ENCODE results near the gene SPAG16. TPM values are rescaled to one million over a fixed set of nuclear protein-coding genes. Genes with fewer than 3 reads are reported as not detected.

Gene SPAG16
- total RNA-seq, 2 experiments from 2014 or later = 8.4 to 8.5 TPM

DNA sequence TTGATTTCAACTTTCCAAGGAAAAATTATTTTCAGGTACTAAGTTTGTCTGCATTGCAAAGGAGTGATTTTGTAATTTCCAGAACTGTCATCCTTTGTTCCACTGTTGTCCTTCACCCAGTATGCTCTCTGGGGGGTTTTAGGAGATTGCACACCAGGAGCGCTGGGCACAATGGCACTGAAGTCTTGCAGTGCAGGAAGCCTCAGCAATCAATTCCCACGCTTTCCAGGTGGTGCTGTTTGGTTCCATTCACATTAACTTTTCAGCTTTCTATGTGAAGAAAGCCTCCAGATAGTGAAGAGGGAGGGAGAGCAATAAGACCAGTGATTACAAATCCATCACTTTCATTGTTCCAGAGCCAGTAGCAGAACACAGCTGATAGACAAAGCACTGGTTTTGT, 782.6 kb downstream of the SPAG16 start:
- POLR2A ChIA-PET = no interaction called here
- Mint-ChIP-seq H3K4me3 (no peak overlapping the region), H3K36me3 (ENCODE audit: low read depth) (no peaks in the 10 kb centered on the region), H3K27me3 (no peaks in the 10 kb centered on the region), H3K9me3 (no peaks in the 10 kb centered on the region), H3K4me1 (no peaks in the 10 kb centered on the region), H3K27ac (no peak overlapping the region)
- DNase-seq = no peak
- CTCF ChIA-PET = no interaction called here

DNA sequence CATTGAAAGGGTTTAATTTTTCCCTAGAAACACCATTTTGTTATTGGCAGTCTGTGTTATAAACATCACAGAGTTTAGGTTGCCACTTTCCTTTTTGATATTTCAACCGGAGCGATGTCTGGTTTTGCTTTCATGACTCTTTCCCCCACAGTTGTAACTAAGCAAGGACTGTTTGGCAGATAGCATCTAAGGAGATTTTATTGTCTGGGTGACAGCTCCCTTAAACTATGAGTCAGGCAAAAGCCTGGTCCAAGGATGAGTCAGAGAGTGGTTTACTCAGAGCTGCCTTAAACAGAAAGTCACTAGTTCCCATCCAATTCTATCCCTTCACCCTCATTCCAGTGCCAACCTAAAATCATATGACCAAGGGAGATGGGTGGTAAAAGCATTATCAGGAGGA, 785.0 kb downstream of the SPAG16 start:
- no peaks in the 10 kb centered on the region for H3K27me3 Mint-ChIP-seq
- H3K9me3 Mint-ChIP-seq = no peaks in the 10 kb centered on the region
- POLR2A ChIA-PET = no interaction called here

DNA sequence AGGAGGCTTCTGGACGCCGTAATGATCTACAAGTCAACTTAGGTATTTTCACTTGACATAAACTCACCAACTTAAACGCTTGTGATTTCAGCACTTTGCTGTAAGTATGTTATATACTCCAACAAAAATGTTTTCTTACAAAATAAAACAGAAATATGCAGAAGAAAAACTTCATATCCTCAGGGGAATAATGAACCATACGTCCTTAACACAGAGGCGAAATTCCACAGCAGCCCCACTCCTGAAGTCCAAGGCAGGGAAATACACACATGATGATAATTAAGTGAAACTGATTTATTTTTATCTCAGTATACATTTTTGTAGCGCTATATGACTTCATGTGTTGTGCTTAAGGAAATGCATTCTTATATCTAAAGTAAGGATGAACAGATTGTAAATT, 791.2 kb downstream of the SPAG16 start:
- H3K4me3 Mint-ChIP-seq = no peak overlapping the region
- H3K27me3 Mint-ChIP-seq = no peaks in the 10 kb centered on the region
- ChIA-PET CTCF (no interaction called here), POLR2A (no interaction called here)
- H3K36me3 Mint-ChIP-seq (ENCODE audit: low read depth) = no peaks in the 10 kb centered on the region
- no peak for DNase-seq
- H3K9me3 Mint-ChIP-seq = no peaks in the 10 kb centered on the region
- H3K27ac Mint-ChIP-seq = no peak overlapping the region
- H3K4me1 Mint-ChIP-seq = no peaks in the 10 kb centered on the region

More for the DNA sequence above, 785.0 kb downstream of the SPAG16 start:
- no peak overlapping the region for H3K4me3 Mint-ChIP-seq
- no peak for DNase-seq
- CTCF ChIA-PET = no interaction called here
- no peaks in the 10 kb centered on the region for H3K36me3 Mint-ChIP-seq (ENCODE audit: low read depth)
- H3K4me1 Mint-ChIP-seq = no peaks in the 10 kb centered on the region
- no peak overlapping the region for H3K27ac Mint-ChIP-seq

DNA sequence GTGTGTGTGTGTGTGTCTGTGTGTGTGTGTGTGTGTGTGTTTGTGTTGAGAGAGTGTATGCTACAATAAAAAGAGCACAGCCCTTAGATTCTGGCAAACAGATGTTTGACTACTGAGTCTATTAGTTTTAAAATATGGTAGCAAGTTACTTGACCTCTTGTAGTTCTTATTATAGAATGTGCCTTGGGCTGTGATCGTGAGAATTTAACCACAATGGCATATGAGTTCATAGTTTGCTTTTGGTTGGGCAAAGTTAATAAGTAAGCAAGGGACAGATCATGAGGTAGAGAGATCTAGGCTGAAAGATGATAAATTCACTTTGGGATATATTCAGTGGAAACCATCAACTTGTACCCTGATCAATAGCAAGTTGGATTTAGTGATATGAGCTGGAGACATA, 792.3 kb downstream of the SPAG16 start:
- H3K36me3 Mint-ChIP-seq (ENCODE audit: low read depth) = no peaks in the 10 kb centered on the region
- H3K4me3 Mint-ChIP-seq = no peak overlapping the region
- H3K4me1 Mint-ChIP-seq = no peaks in the 10 kb centered on the region
- CTCF ChIA-PET = no interaction called here
- POLR2A ChIA-PET = no interaction called here
- DNase-seq = no peak
- no peak overlapping the region for H3K27ac Mint-ChIP-seq
- no peaks in the 10 kb centered on the region for H3K9me3 Mint-ChIP-seq
- H3K27me3 Mint-ChIP-seq = no peaks in the 10 kb centered on the region

DNA sequence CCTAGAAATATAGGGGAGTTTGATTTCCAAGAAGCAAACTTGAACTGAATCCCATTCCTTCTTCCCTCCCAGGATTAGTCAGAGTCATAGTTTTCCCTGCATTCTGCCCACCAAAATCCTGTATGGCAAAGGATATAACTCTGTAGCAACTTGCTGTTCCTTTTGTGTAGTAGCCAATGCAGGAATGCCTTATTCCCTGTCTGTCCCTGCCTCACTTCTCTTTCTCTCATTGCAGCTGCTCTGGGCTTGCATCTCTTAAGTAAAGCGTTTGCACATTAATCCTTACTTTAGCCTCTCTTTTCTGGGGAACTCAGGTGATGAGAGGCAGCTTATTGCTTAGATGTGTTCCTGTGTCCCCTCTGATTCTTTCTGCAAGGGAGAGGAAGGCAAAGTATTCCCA, 793.5 kb downstream of the SPAG16 start:
- no peaks in the 10 kb centered on the region for H3K4me1 Mint-ChIP-seq

DNA sequence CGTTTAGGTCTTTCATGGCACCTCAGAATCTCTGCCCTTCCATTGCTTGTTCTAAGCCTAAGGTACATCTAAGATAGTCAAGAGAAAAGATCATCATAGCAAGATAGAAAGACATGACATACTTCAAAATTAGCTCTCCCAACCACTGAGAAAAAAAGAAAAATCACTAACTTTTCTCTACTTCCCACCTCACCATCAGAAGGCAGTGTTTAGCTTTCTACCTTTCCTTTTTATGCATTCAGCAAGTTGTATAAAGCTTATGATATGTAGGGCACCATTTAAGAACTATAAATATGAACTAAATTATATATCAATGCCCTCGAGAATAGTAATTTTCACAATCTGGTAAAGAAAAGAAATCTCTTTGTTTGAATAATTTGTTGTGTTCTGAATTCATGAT, 794.8 kb downstream of the SPAG16 start:
- Mint-ChIP-seq H3K27ac (no peak overlapping the region), H3K36me3 (ENCODE audit: low read depth) (no peaks in the 10 kb centered on the region), H3K4me1 (no peaks in the 10 kb centered on the region), H3K27me3 (no peaks in the 10 kb centered on the region), H3K9me3 (no peaks in the 10 kb centered on the region), H3K4me3 (no peak overlapping the region)
- ChIA-PET POLR2A (no interaction called here), CTCF (no interaction called here)
- no peak for DNase-seq

More for the DNA sequence above, 793.5 kb downstream of the SPAG16 start:
- ChIA-PET CTCF (no interaction called here), POLR2A (no interaction called here)
- Mint-ChIP-seq H3K9me3 (no peaks in the 10 kb centered on the region), H3K4me3 (no peak overlapping the region), H3K27ac (no peak overlapping the region), H3K36me3 (ENCODE audit: low read depth) (no peaks in the 10 kb centered on the region), H3K27me3 (no peaks in the 10 kb centered on the region)
- no peak for DNase-seq

DNA sequence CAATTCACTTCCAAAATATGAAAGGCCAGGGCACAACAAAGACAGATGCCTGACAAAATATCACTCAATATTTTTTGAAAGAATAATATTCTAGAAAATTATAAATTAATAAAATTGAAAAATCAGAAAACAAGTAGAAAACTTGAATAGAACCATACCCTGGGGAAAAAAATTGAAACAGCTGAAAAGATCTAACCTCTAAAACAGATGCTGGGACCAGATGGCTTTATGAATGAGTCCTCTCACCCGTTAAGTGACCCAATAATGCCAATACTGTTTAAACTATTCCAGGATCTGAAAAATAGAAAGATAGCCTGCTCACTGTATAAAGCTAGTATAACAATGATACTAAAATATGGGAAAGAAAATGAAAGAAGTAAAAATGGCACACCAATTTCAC, 804.3 kb downstream of the SPAG16 start:
- DNase-seq = no peak
- CTCF ChIA-PET = no interaction called here
- H3K36me3 Mint-ChIP-seq (ENCODE audit: low read depth) = no peaks in the 10 kb centered on the region

DNA sequence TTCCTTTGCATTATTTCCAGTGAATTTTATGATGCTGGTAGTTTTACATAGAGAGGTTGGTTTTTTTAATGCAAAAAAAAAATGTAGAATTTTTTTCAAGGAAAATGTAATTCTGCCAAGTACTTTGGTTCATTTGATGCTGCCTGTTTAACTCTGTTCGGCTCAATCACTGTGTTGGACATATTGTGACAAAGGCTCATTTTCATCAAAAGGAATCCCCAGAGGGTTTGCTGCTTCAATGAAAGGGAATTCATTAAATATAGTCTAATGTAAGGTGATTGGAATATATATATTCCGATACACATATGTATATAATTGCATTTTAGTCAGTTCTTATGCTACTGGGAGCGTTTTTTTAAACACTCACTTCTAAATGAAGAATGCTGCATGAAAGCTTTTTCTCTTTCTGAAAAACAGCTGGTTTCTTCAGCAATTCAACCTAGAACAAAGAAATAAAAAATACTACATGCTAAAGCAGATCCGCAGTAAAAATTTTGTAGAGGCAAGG, 812.0 kb downstream of the SPAG16 start:
- H3K27ac Mint-ChIP-seq = no peak overlapping the region
- H3K9me3 Mint-ChIP-seq = no peaks in the 10 kb centered on the region
- no peak overlapping the region for H3K4me3 Mint-ChIP-seq
- H3K36me3 Mint-ChIP-seq (ENCODE audit: low read depth) = no peaks in the 10 kb centered on the region
- CTCF ChIA-PET = no interaction called here
- POLR2A ChIA-PET = no interaction called here
- no peak for DNase-seq
- no peaks in the 10 kb centered on the region for H3K27me3 Mint-ChIP-seq
- no peaks in the 10 kb centered on the region for H3K4me1 Mint-ChIP-seq

More for the DNA sequence above, 804.3 kb downstream of the SPAG16 start:
- no peak overlapping the region for H3K27ac Mint-ChIP-seq
- no peaks in the 10 kb centered on the region for H3K4me1 Mint-ChIP-seq
- H3K9me3 Mint-ChIP-seq = no peaks in the 10 kb centered on the region
- no peaks in the 10 kb centered on the region for H3K27me3 Mint-ChIP-seq
- H3K4me3 Mint-ChIP-seq = no peak overlapping the region
- POLR2A ChIA-PET = no interaction called here

DNA sequence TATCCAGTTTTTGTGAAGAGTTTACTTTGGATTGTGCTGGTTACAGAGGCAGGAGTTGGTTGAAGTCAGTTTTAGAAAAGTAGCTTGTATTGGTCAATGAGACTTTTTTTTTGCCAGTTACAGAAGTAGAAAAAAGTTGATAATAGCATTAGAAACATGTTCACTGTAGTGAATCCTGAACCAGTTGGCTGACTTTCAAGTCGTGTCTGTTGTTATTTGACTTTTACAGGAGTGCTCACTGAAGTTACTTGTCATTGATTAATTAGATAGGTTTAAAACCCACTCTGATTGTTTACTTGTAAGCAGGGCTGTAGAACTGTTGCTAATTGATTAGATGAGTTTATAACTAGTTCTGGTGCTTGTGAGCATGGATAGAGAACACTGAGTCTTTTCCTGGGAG, 814.5 kb downstream of the SPAG16 start:
- H3K36me3 Mint-ChIP-seq (ENCODE audit: low read depth) = no peaks in the 10 kb centered on the region
- POLR2A ChIA-PET = no interaction called here

DNA sequence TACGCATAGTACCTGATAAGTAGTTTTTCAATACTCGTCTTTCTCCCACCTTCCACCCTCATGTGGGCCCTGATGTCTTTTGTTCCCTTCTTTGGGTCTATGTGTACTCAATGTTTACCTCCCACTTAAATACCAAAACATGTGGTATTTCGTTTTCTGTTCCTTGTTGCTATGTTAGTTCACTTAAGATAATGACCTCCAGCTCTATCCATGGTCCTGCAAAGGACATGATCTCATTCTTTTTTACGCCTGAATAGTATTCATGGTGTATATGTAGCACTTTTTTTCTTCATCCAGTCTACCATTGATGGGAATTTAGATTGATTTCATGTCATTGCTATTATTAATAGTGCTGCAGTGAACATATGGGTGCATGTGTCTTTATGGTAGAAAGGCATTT, 816.2 kb downstream of the SPAG16 start:
- DNase-seq = no peak
- Mint-ChIP-seq H3K27me3 (no peaks in the 10 kb centered on the region), H3K27ac (no peak overlapping the region), H3K4me3 (no peak overlapping the region), H3K4me1 (no peaks in the 10 kb centered on the region), H3K36me3 (ENCODE audit: low read depth) (no peaks in the 10 kb centered on the region), H3K9me3 (no peaks in the 10 kb centered on the region)
- ChIA-PET POLR2A (no interaction called here), CTCF (no interaction called here)

More for the DNA sequence above, 814.5 kb downstream of the SPAG16 start:
- Mint-ChIP-seq H3K4me1 (no peaks in the 10 kb centered on the region), H3K4me3 (no peak overlapping the region), H3K9me3 (no peaks in the 10 kb centered on the region), H3K27ac (no peak overlapping the region), H3K27me3 (no peaks in the 10 kb centered on the region)
- no peak for DNase-seq
- CTCF ChIA-PET = interaction anchor here (0.5 kb wide), 1 partner anchor 42 kb away, joined by 3 read pairs; no protein-coding TSS in a partner anchor

DNA sequence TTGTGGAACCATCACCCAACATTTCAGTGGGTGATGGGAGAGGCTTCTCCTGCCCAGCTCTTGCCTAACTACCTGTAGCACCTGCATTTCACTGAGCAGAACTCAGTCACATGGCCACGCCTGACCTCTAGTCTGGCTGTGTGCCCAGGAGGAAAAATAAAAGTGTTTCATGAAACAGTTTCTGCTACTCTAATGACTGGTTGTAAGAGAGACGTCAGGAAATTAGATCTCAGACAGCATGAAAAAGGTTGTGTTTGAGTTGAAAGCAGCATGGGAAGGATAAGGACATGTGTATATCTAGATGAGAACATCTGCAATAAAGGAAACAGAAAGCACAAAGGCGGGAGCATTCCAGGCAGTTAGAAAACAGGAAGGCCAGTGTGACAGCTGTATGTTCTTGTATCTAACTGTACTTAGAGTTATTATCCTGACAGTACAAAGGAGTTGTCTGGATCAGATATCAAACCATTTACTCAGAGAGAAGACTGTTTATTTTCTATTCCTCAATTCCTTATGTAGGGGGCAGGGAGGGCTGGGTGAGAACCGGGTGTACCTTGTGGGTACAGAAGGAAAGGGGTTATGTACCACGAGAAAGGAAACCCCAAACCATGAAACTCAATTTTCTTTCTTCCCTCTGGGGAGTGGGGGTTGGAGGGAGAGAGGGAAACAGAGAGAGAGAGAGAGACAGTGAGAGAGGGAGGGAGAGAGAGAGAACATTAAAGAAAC, 819.2 kb downstream of the SPAG16 start:
- ChIA-PET CTCF (no interaction called here), POLR2A (no interaction called here)
- DNase-seq = no peak
- Mint-ChIP-seq H3K36me3 (ENCODE audit: low read depth) (no peaks in the 10 kb centered on the region), H3K4me1 (no peaks in the 10 kb centered on the region), H3K4me3 (no peak overlapping the region), H3K27me3 (no peaks in the 10 kb centered on the region), H3K9me3 (no peaks in the 10 kb centered on the region), H3K27ac (no peak overlapping the region)

DNA sequence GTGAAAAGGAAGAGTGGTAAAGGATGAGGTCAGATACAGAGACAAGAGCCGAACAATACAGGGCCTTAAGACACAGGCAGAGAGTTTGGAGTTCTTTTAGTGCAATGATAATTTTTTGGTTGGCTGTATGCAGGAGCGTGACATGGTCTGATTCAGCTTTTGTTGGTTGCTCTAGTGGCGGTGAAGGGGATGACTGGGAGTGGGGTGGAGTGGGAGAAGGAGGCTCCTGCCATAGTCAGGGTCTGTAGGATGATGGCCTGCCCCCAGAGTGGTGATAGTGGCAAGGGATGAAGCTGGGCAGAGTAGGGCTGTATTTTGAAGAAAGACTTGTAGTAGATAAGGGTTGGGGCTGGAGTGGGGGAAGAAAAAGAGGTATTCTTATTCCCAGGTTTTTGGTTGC, 820.0 kb downstream of the SPAG16 start:
- DNase-seq = no peak
- Mint-ChIP-seq H3K27me3 (no peaks in the 10 kb centered on the region), H3K4me3 (no peak overlapping the region), H3K36me3 (ENCODE audit: low read depth) (no peaks in the 10 kb centered on the region), H3K9me3 (no peaks in the 10 kb centered on the region), H3K27ac (no peak overlapping the region), H3K4me1 (no peaks in the 10 kb centered on the region)
- ChIA-PET POLR2A (no interaction called here), CTCF (no interaction called here)

DNA sequence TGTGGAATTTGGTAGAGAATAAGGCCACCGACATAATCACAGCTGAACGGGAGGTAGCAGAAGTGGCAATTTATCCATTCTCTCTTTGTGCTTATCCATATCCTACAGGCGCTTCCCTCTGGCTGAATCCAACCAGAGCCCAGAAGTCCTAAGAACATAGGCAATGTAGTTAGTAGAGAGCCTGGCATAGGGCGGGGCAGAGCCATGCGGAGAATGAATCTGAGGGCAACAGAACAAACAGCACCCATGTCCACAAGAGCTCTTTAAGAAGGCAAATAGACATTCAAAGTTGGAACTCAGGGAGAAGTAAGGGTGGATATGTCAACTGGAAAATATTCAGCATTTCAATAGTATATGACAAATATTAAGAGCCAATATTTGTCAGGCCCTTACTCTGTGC, 820.7 kb downstream of the SPAG16 start:
- H3K36me3 Mint-ChIP-seq (ENCODE audit: low read depth) = no peaks in the 10 kb centered on the region
- H3K27me3 Mint-ChIP-seq = no peaks in the 10 kb centered on the region
- no peaks in the 10 kb centered on the region for H3K4me1 Mint-ChIP-seq
- no peak overlapping the region for H3K4me3 Mint-ChIP-seq
- no peak overlapping the region for H3K27ac Mint-ChIP-seq
- no peaks in the 10 kb centered on the region for H3K9me3 Mint-ChIP-seq
- DNase-seq = no peak
- ChIA-PET CTCF (no interaction called here), POLR2A (no interaction called here)

DNA sequence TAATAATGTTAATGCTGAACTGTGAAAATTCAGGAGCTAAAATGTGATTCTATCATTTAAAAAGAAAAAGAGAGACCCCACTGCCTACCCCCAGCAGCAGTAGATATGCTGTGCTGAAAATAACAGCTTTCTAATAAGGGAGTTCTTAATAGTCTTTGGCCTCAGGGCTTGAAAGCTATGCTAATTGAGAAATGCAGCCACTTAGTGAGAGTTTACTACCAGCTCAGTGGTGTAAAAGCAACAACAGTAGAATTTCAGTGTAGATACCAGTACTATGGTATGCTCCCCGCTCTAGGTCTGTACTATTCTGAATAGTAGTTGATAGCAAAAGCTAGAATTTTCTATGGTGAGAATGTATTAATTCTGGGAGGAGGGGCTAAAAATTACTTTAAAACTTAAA, 823.5 kb downstream of the SPAG16 start:
- ChIA-PET POLR2A (no interaction called here), CTCF (no interaction called here)
- Mint-ChIP-seq H3K27me3 (no peaks in the 10 kb centered on the region), H3K36me3 (ENCODE audit: low read depth) (no peaks in the 10 kb centered on the region), H3K27ac (no peak overlapping the region), H3K4me1 (no peaks in the 10 kb centered on the region), H3K4me3 (no peak overlapping the region), H3K9me3 (peaks cover 7% of the 10 kb centered on the region)
- no peak for DNase-seq

Data from activated CD4-positive, alpha-beta memory T cell treated with anti-CD3 and anti-CD28 coated beads, Interleukin-2, amount 10 ng/mL, durations not matched to agents 7 days and 5 days (primary cell).